CD14-positive monocyte (primary cell): Measurements from ENCODE around the gene SWT1. TPM values are rescaled to one million over a fixed set of nuclear protein-coding genes. Genes with fewer than 3 reads are reported as not detected.

ENCODE experiments used
- DNase-seq, 3 donors: peaks; one replicate each; pipeline ENCODE4 v3.0.0-alpha.2; 2011 to 2022
- H2AFZ ChIP-seq: 2 replicates; pipeline ENCODE4 v1.6.0; 2012; ENCODE audit warnings: mild to moderate bottlenecking, low read depth, low read length, inconsistent platforms; ENCODE audit not compliant: insufficient read depth, poor library complexity, severe bottlenecking
- H3K27ac ChIP-seq, 2 donors: 1 replicate in 1 of 2; 2 replicates in 1 of 2; pipeline ENCODE4 v1.5.1; 2012 to 2013; ENCODE audit warnings: low read length in 2 of 2, control low read depth in 1 of 2, inconsistent platforms in 1 of 2, low read depth in 1 of 2, mild to moderate bottlenecking in 1 of 2
- H3K27me3 ChIP-seq, 2 donors: one replicate each; pipeline versions ENCODE4 v1.6.0 to v1.6.1; 2011 to 2013; ENCODE audit warnings: low read length in 2 of 2; ENCODE audit not compliant: control insufficient read depth in 2 of 2, insufficient read depth in 2 of 2
- H3K36me3 ChIP-seq, 2 donors: replicated peaks in 1 of 2; 1 replicate in 1 of 2; 2 replicates in 1 of 2; pipeline versions ENCODE4 v1.5.1 to v1.6.1; 2012 to 2013; ENCODE audit warnings: low read length in 2 of 2, control low read depth in 1 of 2, inconsistent platforms in 1 of 2, mild to moderate bottlenecking in 1 of 2; ENCODE audit not compliant: insufficient read depth in 2 of 2, control insufficient read depth in 1 of 2
- H3K4me1 ChIP-seq, 2 donors: 1 replicate in 1 of 2; 2 replicates in 1 of 2; pipeline versions ENCODE4 v1.5.1 to v1.6.1; 2012 to 2013; ENCODE audit warnings: low read length in 2 of 2, control low read depth in 1 of 2, inconsistent platforms in 1 of 2, mild to moderate bottlenecking in 1 of 2, moderate library complexity in 1 of 2; ENCODE audit not compliant: insufficient read depth in 2 of 2, control insufficient read depth in 1 of 2
- H3K4me2 ChIP-seq: replicated peaks from 2 replicates; pipeline ENCODE3; 2012; ENCODE audit warnings: low read length, moderate library complexity, mild to moderate bottlenecking; ENCODE audit not compliant: poor library complexity, severe bottlenecking; ENCODE audit errors: extremely low read depth
- H3K4me3 ChIP-seq, 3 experiments: fragments of 200-600 bp in 1 of 3; sonication (generic) in 1 of 3; replicated peaks in 1 of 3; 1 replicate in 2 of 3; 2 replicates in 1 of 3; pipeline ENCODE4 v1.5.1; 2011 to 2013; ENCODE audit warnings: low read length in 3 of 3, mild to moderate bottlenecking in 3 of 3, control low read depth in 2 of 3, low read depth in 2 of 3, inconsistent platforms in 1 of 3, moderate library complexity in 1 of 3
- H3K79me2 ChIP-seq: 2 replicates; pipeline ENCODE4 v1.6.0; 2012; ENCODE audit warnings: mild to moderate bottlenecking, control low read depth, inconsistent platforms, low read length, moderate library complexity; ENCODE audit not compliant: insufficient read depth
- H3K9ac ChIP-seq: 2 replicates; pipeline ENCODE4 v1.6.0; 2017; ENCODE audit warnings: low read length, mild to moderate bottlenecking; ENCODE audit not compliant: insufficient read depth, poor library complexity, severe bottlenecking
- H3K9me3 ChIP-seq, 2 donors: replicated peaks in 1 of 2; 1 replicate in 1 of 2; 2 replicates in 1 of 2; pipeline versions ENCODE4 v1.5.1 to v1.6.1; 2012 to 2013; ENCODE audit warnings: low read length in 2 of 2, control low read depth in 1 of 2; ENCODE audit not compliant: control insufficient read depth in 1 of 2, insufficient read depth in 1 of 2
- H4K20me1 ChIP-seq: 2 replicates; pipeline ENCODE4 v1.6.0; 2012; ENCODE audit warnings: mild to moderate bottlenecking, low read length, control low read depth, moderate library complexity; ENCODE audit not compliant: insufficient read depth
- H3K27ac Mint-ChIP-seq, 7 donors: one replicate each; pipeline ENCODE4 v1.8.0; 2020; ENCODE audit warnings: mild to moderate bottlenecking in 7 of 7, mixed read lengths in 7 of 7, moderate library complexity in 6 of 7, inconsistent platforms in 2 of 7
- H3K27me3 Mint-ChIP-seq, 3 donors: one replicate each; pipeline ENCODE4 v1.8.0; 2021 to 2022; ENCODE audit warnings: low read depth in 3 of 3, mild to moderate bottlenecking in 3 of 3, mixed read lengths in 3 of 3, moderate library complexity in 3 of 3, inconsistent platforms in 1 of 3
- H3K36me3 Mint-ChIP-seq, 2 donors: one replicate each; pipeline ENCODE4 v1.8.0; 2020; ENCODE audit warnings: mixed read lengths in 2 of 2, inconsistent platforms in 1 of 2, mild to moderate bottlenecking in 1 of 2
- H3K4me1 Mint-ChIP-seq: one replicate; pipeline ENCODE4 v1.8.0; 2020; ENCODE audit warnings: mild to moderate bottlenecking, mixed read lengths
- H3K4me3 Mint-ChIP-seq, 2 donors: one replicate each; pipeline ENCODE4 v1.8.0; 2020; ENCODE audit warnings: mild to moderate bottlenecking in 2 of 2, mixed read lengths in 2 of 2, moderate library complexity in 1 of 2
- H3K9me3 Mint-ChIP-seq, 7 donors: one replicate each; pipeline ENCODE4 v1.8.0; 2020 to 2022; ENCODE audit warnings: mixed read lengths in 7 of 7, mild to moderate bottlenecking in 6 of 7, moderate library complexity in 6 of 7, inconsistent platforms in 2 of 7
- CTCF ChIP-seq: fragments of 200-600 bp; IDR thresholded peaks from one replicate; pipeline ENCODE4 v1.8.0; 2022; ENCODE audit warnings: antibody characterized with exemption, mild to moderate bottlenecking
- WGBS: methylation state at CpG from one replicate; pipeline ENCODE4 v1.1.5; 2013; ENCODE audit warnings: missing lambda C conversion rate; ENCODE audit not compliant: insufficient coverage; 5-methylcytosine and 5-hydroxymethylcytosine counted together
- intact Hi-C, 2 donors: fragments of 100-400 bp; cut with micrococcal nuclease; formaldehyde crosslinking; loops; one replicate each; pipeline versions ENCODE4 v1.15.0 to v1.15.1; 2023
- polyA plus RNA-seq, 3 donors: library from polyadenylated mRNA; depleted of rRNA in 1 of 3; unstranded in 2 of 3; stranded (reverse) in 1 of 3; fragments of 300-500 nt in 2 of 3; fragments of >200 nt in 1 of 3; fragmentation: Illumina TruSeq in 2 of 3; gene quantifications; 1 replicate in 2 of 3; 2 replicates in 1 of 3; pipeline ENCODE4 v1.2.3, GENCODE V29; 2012 to 2021

SWT1 gene
- polyA plus RNA-seq, 3 donors: 0.89 to 2.8 (median 1.7) TPM

- H4K20me1 ChIP-seq: no peaks in the 10 kb centered on the region
- peaks cover 0 to 4% of the 10 kb centered on the region in 2 donors for H3K9me3 ChIP-seq
- no peak overlapping the region for H3K27ac ChIP-seq
- peaks cover 10% of the 10 kb centered on the region for H3K4me1 Mint-ChIP-seq
- no peak for DNase-seq
- no peak overlapping the region for H3K9ac ChIP-seq
- H3K27me3 Mint-ChIP-seq: peaks cover 0 to 2% (median 0%) of the 10 kb centered on the region in 3 donors
- H3K4me2 ChIP-seq: no peak overlapping the region
- H3K27me3 ChIP-seq: no peaks in the 10 kb centered on the region
- TF ChIP-seq CTCF: no peak
- peaks cover 4 to 7% of the 10 kb centered on the region in 2 donors for H3K36me3 Mint-ChIP-seq
- H3K27ac Mint-ChIP-seq: no peak overlapping the region
- no peak overlapping the region for H2AFZ ChIP-seq
- H3K4me3 Mint-ChIP-seq: no peak overlapping the region
- no peaks in the 10 kb centered on the region for H3K36me3 ChIP-seq
- peaks cover 0 to 8% (median 3%) of the 10 kb centered on the region in 7 donors for H3K9me3 Mint-ChIP-seq
- no peaks in the 10 kb centered on the region for H3K79me2 ChIP-seq
- WGBS: no CpG with 5 or more reads among the region's 2 CpGs
- intact Hi-C loops: no loop called here
- H3K4me1 ChIP-seq: no peaks in the 10 kb centered on the region
- no peak overlapping the region for H3K4me3 ChIP-seq
Observed at GRCh38 chr1:185284533-185285276, 127.7 kb downstream of the SWT1 start.

- no peak for DNase-seq
- H2AFZ ChIP-seq: no peak overlapping the region
- H3K9ac ChIP-seq: no peak overlapping the region
- Mint-ChIP-seq H3K27ac (no peak overlapping the region), H3K36me3 (peaks cover 6 to 9% of the 10 kb centered on the region in 2 donors), H3K9me3 (peaks cover 0 to 8% (median 0%) of the 10 kb centered on the region in 7 donors), H3K4me1 (peaks cover 15% of the 10 kb centered on the region), H3K4me3 (no peak overlapping the region), H3K27me3 (peaks cover 0 to 2% (median 2%) of the 10 kb centered on the region in 3 donors)
- no peaks in the 10 kb centered on the region for H3K79me2 ChIP-seq
- no peak overlapping the region for H3K4me2 ChIP-seq
- intact Hi-C loops: no loop called here
- no peak overlapping the region for H3K4me3 ChIP-seq
- H3K4me1 ChIP-seq: peaks cover 12 to 16% of the 10 kb centered on the region in 2 donors
- no peaks in the 10 kb centered on the region for H4K20me1 ChIP-seq
- no peak overlapping the region for H3K27ac ChIP-seq
- no peak for TF ChIP-seq CTCF
- no peaks in the 10 kb centered on the region for H3K9me3 ChIP-seq
- no peaks in the 10 kb centered on the region for H3K27me3 ChIP-seq
- H3K36me3 ChIP-seq: no peaks in the 10 kb centered on the region
- WGBS: 100% methylated on average over 1 of the region's 2 CpGs
Observed at GRCh38 chr1:185287451-185287850, 130.5 kb downstream of the SWT1 start.
